Myocyte (in vitro differentiated cells): ENCODE data around the gene SH3GLB1. TPM values are rescaled to one million over a fixed set of nuclear protein-coding genes. Genes with fewer than 3 reads are reported as not detected.

Experiments used
- DNase-seq: peaks from one replicate; pipeline ENCODE4 v3.0.0-alpha.2; 2012; ENCODE audit warnings: low read depth
- total RNA-seq: library from RNA; depleted of rRNA; stranded (reverse); fragments of >200 nt; gene quantifications from 2 replicates; pipeline ENCODE4 v1.2.3, GENCODE V29; 2014

SH3GLB1 gene
- total RNA-seq, 1 donor from 2014 or later: 77.9 TPM

- no peak for DNase-seq
These were observed 29.0 kb downstream of the SH3GLB1 start for GRCh38 chr1:86733340-86733739.

GRCh38 chr1:86739648-86740509 lies 35.5 kb downstream of the SH3GLB1 start:
- DNase-seq: no peak

- peak; percentile 42 for DNase-seq
These were observed 37.7 kb downstream of the SH3GLB1 start for GRCh38 chr1:86741947-86742572.

GRCh38 chr1:86747304-86747703 lies 42.9 kb downstream of the SH3GLB1 start:
- DNase-seq: no peak

- no peak for DNase-seq
These were observed 44.4 kb downstream of the SH3GLB1 start for GRCh38 chr1:86748622-86749373.

GRCh38 chr1:86750076-86750475 lies 45.7 kb downstream of the SH3GLB1 start:
- no peak for DNase-seq

GRCh38 chr1:86750530-86750929 lies 46.2 kb downstream of the SH3GLB1 start:
- no peak for DNase-seq

- no peak for DNase-seq
These were observed 47.5 kb downstream of the SH3GLB1 start for GRCh38 chr1:86751923-86752322.

- peak; percentile 39 for DNase-seq
These were observed 49.3 kb downstream of the SH3GLB1 start for GRCh38 chr1:86753700-86754099.

- no peak for DNase-seq
These were observed 50.0 kb downstream of the SH3GLB1 start for GRCh38 chr1:86754265-86754974.

- no peak for DNase-seq
These were observed 51.7 kb downstream of the SH3GLB1 start for GRCh38 chr1:86756062-86756406.

- peak; percentile 22 for DNase-seq
These were observed 53.1 kb downstream of the SH3GLB1 start for GRCh38 chr1:86757272-86757984.

GRCh38 chr1:86758570-86758969 lies 54.2 kb downstream of the SH3GLB1 start:
- DNase-seq: no peak

GRCh38 chr1:86760199-86760598 lies 55.8 kb downstream of the SH3GLB1 start:
- no peak for DNase-seq

- no peak for DNase-seq
These were observed 58.0 kb downstream of the SH3GLB1 start for GRCh38 chr1:86762336-86762735.

- DNase-seq: no peak
These were observed 60.1 kb downstream of the SH3GLB1 start for GRCh38 chr1:86764523-86764922.

GRCh38 chr1:86765073-86765472 lies 60.7 kb downstream of the SH3GLB1 start:
- DNase-seq: no peak

- no peak for DNase-seq
These were observed 61.3 kb downstream of the SH3GLB1 start for GRCh38 chr1:86765674-86766073.

GRCh38 chr1:86768554-86768953 lies 64.2 kb downstream of the SH3GLB1 start:
- DNase-seq: no peak

GRCh38 chr1:86769065-86769464 lies 64.7 kb downstream of the SH3GLB1 start:
- DNase-seq: no peak
